ENCODE results near the gene PPA1.
"Not testable (repeated sequence)": the region's sequence is repeated elsewhere in the genome, so short reads cannot be mapped to it uniquely, and the experiment has no call there.

Gene PPA1

DNA sequence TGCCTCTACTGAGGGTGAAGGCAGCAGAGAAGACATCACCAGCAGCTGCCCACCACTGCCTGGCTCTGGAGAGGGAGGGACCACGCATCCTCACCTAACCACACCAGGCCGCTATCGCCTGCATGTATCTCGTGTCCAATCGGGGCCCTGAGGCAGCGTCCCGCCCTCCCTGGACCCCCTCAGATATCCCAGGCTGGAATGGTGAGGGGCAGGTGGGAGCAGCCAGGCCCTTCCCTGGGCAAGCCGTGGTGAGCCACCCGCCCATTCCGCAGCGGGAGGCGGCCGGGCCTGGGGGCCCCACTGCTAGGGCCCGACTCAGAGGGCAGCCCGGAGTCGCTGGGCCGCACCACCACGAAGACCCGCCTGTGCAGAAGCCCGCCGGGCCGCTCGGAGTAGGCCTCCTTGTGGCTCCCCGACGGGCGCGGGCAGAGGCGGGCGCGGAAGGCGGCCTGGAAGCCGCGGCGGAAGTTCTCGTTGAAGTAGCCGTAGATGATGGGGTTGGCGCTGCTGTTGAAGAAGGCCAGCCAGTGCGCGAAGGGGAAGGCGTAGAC, 21.6 kb upstream of the PPA1 start:
- no peak for DNase-seq (ENCODE audit: low read depth)

GRCh38 chr10:70253878-70254765, 20.9 kb upstream of the PPA1 start:
- no peak for DNase-seq (ENCODE audit: low read depth)

DNA sequence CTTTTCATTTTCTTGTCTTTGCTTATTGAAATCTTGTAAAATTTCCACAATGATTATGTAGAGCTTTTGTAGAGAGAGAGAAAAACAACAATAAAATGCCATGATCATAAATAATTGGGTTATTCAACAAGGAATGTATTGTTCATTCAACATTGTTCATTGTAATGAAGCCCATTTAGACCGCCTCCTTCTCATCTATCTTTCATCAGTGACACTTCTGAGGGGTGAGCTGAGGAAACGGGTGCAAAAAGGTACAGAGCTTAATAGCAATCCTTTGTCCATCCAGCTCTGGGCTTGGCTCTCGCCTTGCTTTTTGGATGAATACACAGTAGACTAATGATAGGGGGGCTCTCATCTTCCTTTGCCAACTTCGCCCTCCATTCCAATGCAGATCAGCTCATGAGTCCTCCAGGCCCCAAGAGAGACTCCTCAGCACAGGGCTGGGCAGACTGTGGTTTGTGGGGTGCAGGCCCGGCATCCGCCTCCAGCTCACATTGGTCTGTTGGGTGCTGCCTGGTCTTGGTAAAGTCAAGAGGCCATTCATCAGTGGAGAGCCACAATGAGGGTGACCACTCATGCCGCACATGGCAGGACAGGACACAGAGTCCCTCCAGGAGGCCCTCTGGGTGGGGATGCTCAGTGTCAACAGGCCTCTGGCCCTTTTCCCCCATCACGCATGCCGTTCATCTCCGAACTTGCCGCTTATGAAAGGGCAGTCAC, 17.9 kb upstream of the PPA1 start:
- no peak for DNase-seq (ENCODE audit: low read depth)

DNA sequence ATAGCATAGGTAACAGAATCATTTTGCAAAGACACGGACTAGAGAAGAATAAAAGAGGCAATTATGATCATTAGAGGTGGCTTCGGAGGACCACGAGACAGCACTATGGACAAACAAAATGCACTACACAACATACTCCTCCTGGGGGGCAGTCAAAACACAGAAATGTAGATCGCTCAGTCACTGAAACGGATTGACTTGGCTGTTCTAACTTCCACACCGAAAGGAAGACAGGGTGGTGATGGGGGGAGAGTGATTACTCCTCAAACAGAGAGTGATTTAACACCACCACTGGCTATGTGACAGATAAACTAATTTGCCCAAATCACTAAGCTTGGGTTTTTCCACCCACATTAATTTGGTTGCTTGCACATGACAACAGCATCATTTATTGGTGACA, 14.1 kb upstream of the PPA1 start:
- no peak for DNase-seq (ENCODE audit: low read depth)

GRCh38 chr10:70241081-70241480, 7.9 kb upstream of the PPA1 start:
- no peak for DNase-seq (ENCODE audit: low read depth)

- not testable (repeated sequence) for DNase-seq (ENCODE audit: low read depth)
Observed at GRCh38 chr10:70239986-70240385, 6.8 kb upstream of the PPA1 start.

GRCh38 chr10:70239077-70239976, 6.1 kb upstream of the PPA1 start:
- not testable (repeated sequence) for DNase-seq (ENCODE audit: low read depth)

DNA sequence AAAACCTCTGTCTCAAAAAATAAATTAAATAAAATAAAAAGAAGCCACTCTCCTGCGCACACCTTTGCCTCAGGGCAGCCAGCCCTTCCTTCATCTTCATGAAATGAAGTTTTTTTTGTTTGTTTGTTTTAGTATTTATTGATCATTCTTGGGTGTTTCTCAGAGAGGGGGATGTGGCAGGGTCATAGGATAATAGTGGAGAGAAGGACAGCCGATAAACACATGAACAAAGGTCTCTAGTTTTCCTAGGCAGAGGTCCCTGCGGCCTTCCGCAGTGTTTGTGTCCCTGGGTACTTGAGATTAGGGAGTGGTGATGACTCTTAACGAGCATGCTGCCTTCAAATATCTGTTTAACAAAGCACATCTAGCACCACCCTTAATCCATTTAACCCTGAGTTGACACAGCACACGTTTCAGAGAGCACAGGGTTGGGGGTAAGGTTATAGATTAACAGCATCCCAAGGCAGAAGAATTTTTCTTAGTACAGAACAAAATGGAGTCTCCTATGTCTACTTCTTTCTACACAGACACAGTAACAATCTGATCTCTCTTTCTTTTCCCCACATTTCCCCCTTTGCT, 4.8 kb upstream of the PPA1 start:
- DNase-seq (ENCODE audit: low read depth): not testable (repeated sequence)

GRCh38 chr10:70234668-70235447, 1.6 kb upstream of the PPA1 start:
- peak; percentile 75 for DNase-seq (ENCODE audit: low read depth)

DNA sequence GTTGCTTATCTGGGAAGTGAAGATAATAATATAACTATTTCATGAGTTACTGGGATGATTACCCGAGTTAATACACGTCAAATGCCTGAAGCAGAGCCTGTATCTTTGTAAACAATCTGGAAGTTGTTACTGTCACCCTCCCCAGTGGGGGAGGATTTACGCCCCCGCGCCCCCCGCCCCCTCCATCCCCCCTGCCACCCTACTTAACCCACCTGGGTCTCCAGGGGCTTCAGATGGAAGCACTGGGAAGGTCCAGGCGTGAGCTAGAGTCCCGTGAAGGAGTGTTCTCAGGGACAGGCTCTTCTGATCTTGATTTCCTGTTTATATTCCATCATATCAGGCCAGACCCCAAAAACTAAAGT, 691 bp upstream of the PPA1 start:
- DNase-seq (ENCODE audit: low read depth): no peak

DNA sequence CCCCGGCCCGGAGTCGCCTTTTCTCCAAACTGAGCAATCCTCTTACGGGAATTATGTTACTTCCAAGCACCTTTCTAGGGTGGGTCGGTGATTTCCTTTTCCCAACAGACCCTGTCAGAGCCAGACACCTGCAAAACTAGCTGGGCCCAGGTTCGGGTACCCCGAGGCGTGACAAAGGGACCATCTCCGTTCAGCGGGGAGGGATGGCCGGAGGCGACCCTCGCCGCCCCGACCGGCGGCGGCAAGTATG, 445 bp downstream of the PPA1 start:
- DNase-seq (ENCODE audit: low read depth): no peak

GRCh38 chr10:70232155-70232858, 922 bp downstream of the PPA1 start:
- DNase-seq (ENCODE audit: low read depth): no peak

- DNase-seq (ENCODE audit: low read depth): no peak
Observed at GRCh38 chr10:70228491-70228890, 4.7 kb downstream of the PPA1 start.

DNA sequence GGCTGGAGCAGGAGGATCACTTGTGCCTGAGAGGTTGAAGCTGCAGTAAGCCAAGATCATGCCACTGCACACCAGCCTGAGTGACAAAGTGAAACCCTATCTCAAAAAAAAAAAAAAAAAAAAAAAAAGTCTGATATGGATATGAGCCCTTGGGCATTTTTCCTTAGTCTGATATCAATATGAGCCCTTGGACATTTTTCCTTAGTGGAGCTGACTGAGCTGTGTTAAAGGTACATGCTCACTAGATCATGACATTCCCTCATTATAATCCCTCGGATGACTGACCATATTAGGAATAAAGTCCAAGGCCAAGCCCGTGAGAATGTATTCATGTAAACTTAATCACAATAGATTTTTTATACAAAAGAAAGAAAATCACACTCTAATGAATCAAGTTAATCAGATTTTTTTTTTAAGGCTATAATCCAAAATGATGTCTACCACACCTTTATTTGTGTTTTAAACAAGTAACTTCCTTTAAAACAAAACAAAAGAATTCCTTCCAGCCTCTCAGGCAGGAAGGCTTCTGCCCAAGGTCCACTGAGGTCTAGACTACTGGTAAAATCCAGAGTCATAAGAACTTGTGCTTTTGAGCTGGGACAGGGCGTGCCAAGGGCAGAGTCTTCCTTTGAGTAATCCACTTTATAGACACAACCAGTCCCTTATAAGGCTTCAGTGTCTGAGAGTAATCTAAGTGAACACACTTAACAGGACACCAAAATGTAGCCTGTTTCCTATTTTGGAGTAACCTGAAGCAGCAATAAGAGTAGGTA, 5.5 kb downstream of the PPA1 start:
- DNase-seq (ENCODE audit: low read depth): no peak

- DNase-seq (ENCODE audit: low read depth): no peak
Observed at GRCh38 chr10:70223728-70224127, 9.5 kb downstream of the PPA1 start.

DNA sequence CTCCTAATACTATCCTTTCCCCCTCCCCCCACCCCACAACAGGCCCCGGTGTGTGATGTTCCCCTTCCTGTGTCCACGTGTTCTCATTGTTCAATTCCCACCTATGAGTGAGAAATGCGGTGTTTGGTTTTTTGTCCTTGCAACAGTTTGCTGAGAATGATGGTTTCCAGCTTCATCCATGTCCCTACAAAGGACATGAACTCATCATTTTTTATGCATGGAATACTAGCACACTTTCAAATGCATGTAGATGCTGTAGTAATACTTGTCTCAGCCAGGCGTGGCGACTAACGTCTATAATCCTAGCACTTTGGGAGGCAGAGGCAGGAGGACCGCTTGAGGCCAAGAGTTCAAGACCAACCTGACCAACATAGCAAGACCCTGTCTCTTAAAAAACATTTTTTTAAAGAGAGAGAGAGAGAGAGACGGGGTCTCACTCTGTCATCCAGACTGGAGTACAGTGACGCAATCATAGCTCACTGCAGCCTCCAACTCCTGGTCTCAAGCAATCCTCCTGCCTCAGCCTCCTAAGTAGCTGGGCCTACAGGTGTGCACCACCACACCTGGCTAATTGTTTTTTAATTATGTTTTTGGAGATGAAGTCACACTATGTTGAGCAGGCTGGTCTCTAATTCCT, 10.3 kb downstream of the PPA1 start:
- not testable (repeated sequence) for DNase-seq (ENCODE audit: low read depth)

GRCh38 chr10:70222340-70222794, 10.9 kb downstream of the PPA1 start:
- DNase-seq (ENCODE audit: low read depth): no peak

- no peak for DNase-seq (ENCODE audit: low read depth)
Observed at GRCh38 chr10:70221030-70221429, 12.2 kb downstream of the PPA1 start.

- DNase-seq (ENCODE audit: low read depth): no peak
Observed at GRCh38 chr10:70212879-70213278, 20.4 kb downstream of the PPA1 start.
